Measurements from ENCODE around the gene OR1D5. TPM values are rescaled to one million over a fixed set of nuclear protein-coding genes. Genes with fewer than 3 reads are reported as not detected.
"Not testable (repeated sequence)": the region's sequence is repeated elsewhere in the genome, so short reads cannot be mapped to it uniquely, and the experiment has no call there.

The OR1D5 gene
- total RNA-seq: not detected
- long read RNA-seq: 0 reads

- ATAC-seq; intact Hi-C loops (cut with DNase I); H3K36me3 ChIP-seq; H3K27me3 ChIP-seq; H3K9me3 ChIP-seq; DNase-seq; H3K4me1 ChIP-seq; H3K4me3 ChIP-seq; H3K27ac ChIP-seq: not testable (repeated sequence)
- WGBS (ENCODE audit: insufficient coverage, low coverage, low lambda C conversion rate, missing lambda C conversion rate): no CpG with 5 or more reads among the region's 2 CpGs
Measured at GRCh38 chr17:3063507-3063906, at the start of gene OR1D5. Gene OR1D5, minus strand, starts transcription at chr17:3063607. Its CDS starts 0 bp downstream, at chr17:3063607.

- H3K9me3 ChIP-seq: no peaks in the 10 kb centered on the region
- intact Hi-C loops (cut with DNase I): no loop called here
- H3K4me3 ChIP-seq: no peak within 1 kb of the TSS
- no peaks in the 10 kb centered on the region for H3K36me3 ChIP-seq
- H3K27me3 ChIP-seq: no peaks in the 10 kb centered on the region
- no peak for DNase-seq
- H3K27ac ChIP-seq: no peak within 1 kb of the TSS
- no peaks in the 10 kb centered on the region for H3K4me1 ChIP-seq
- no peak for TF ChIP-seq CTCF (IDR thresholded peaks at IDR 0.05)
- TF ChIP-seq POLR2A (IDR thresholded peaks at IDR 0.05): no peak
- WGBS (ENCODE audit: insufficient coverage, low coverage, low lambda C conversion rate, missing lambda C conversion rate): 49% methylated on average over 3 of the region's 3 CpGs
- no peak for ATAC-seq
Measured at GRCh38 chr17:3104322-3104721, 40.9 kb upstream of the OR1D5 start, which contains the start of gene OR1D2. Gene OR1D2, minus strand, starts transcription at chr17:3104422. Its CDS starts 11,426 bp downstream, at chr17:3092996.

GRCh38 chr17:3073850-3074249 lies 10.4 kb upstream of the OR1D5 start:
- DNase-seq; H3K27ac ChIP-seq; H3K9me3 ChIP-seq; ATAC-seq; H3K4me1 ChIP-seq; H3K27me3 ChIP-seq; H3K36me3 ChIP-seq; H3K4me3 ChIP-seq; intact Hi-C loops (cut with DNase I): not testable (repeated sequence)
- 42% methylated on average over 4 of the region's 4 CpGs for WGBS (ENCODE audit: insufficient coverage, low coverage, low lambda C conversion rate, missing lambda C conversion rate)

- ATAC-seq: peak; percentile 78 to 90 (median 86)
Measured at GRCh38 chr17:3065192-3065591, 1.8 kb upstream of the OR1D5 start.

GRCh38 chr17:3062824-3063377 lies 506 bp downstream of the OR1D5 start:
- H3K4me1 ChIP-seq; H3K9me3 ChIP-seq; intact Hi-C loops (cut with DNase I); DNase-seq; H3K36me3 ChIP-seq; H3K4me3 ChIP-seq; H3K27me3 ChIP-seq; H3K27ac ChIP-seq: not testable (repeated sequence)
- 47% methylated on average over 4 of the region's 8 CpGs for WGBS (ENCODE audit: insufficient coverage, low coverage, low lambda C conversion rate, missing lambda C conversion rate)
- ATAC-seq: peak in 1 of 4 donors; percentile 30

More at GRCh38 chr17:3065192-3065591, 1.8 kb upstream of the OR1D5 start:
- H3K27me3 ChIP-seq; H3K9me3 ChIP-seq; H3K27ac ChIP-seq; H3K4me1 ChIP-seq; DNase-seq; intact Hi-C loops (cut with DNase I); H3K4me3 ChIP-seq; H3K36me3 ChIP-seq: not testable (repeated sequence)
- 27% methylated on average over 1 of the region's 1 CpG for WGBS (ENCODE audit: insufficient coverage, low coverage, low lambda C conversion rate, missing lambda C conversion rate)

- intact Hi-C loops (cut with DNase I); H3K27me3 ChIP-seq; H3K36me3 ChIP-seq; H3K4me3 ChIP-seq; DNase-seq; H3K27ac ChIP-seq; H3K4me1 ChIP-seq; H3K9me3 ChIP-seq; ATAC-seq: not testable (repeated sequence)
- no CpG with 5 or more reads among the region's 2 CpGs for WGBS (ENCODE audit: insufficient coverage, low coverage, low lambda C conversion rate, missing lambda C conversion rate)
Measured at GRCh38 chr17:3054868-3055267, 8.5 kb downstream of the OR1D5 start.

GRCh38 chr17:3049705-3050295 lies 13.6 kb downstream of the OR1D5 start:
- Histone ChIP-seq H3K27me3 (no peaks in the 10 kb centered on the region), H3K36me3 (no peaks in the 10 kb centered on the region), H3K4me3 (peak overlapping the region in 2 of 3 donors; percentile 59 to 63), H3K4me1 (peaks cover 0 to 3% (median 0%) of the 10 kb centered on the region in 4 donors), H3K27ac (peak overlapping the region in 1 of 3 donors; percentile 54), H3K9me3 (no peaks in the 10 kb centered on the region)
- DNase-seq: peak in 1 of 3 donors; percentile 40
- TF ChIP-seq POLR2A (IDR thresholded peaks at IDR 0.05): no peak
- TF ChIP-seq CTCF (IDR thresholded peaks at IDR 0.05): no peak
- intact Hi-C loops (cut with DNase I): no loop called here
- 91% methylated on average over 5 of the region's 8 CpGs for WGBS (ENCODE audit: insufficient coverage, low coverage, low lambda C conversion rate, missing lambda C conversion rate)
- ATAC-seq: no peak

Data from right lobe of liver (tissue), 6 donors.